OCI-LY1 (cell line): ENCODE results near the gene CD247.
A peak's percentile ranks its signal among the peaks of the same experiment; 100 is the strongest.

Experiments used
- H2AFZ ChIP-seq: fragments of 200-600 bp; sonication (generic), shearing (Covaris generic); 2 replicates; pipeline ENCODE4 v1.6.0; 2014; ENCODE audit warnings: antibody characterized with exemption, mild to moderate bottlenecking, low read length
- H3F3A ChIP-seq: fragments of 200-600 bp; sonication (generic), shearing (Covaris generic); 2 replicates; pipeline ENCODE4 v1.6.0; 2014; ENCODE audit warnings: mild to moderate bottlenecking, antibody characterized with exemption, low read length, moderate library complexity; ENCODE audit not compliant: insufficient read depth
- H3K27ac ChIP-seq: fragments of 200-600 bp; sonication (generic); 2 replicates; pipeline ENCODE4 v1.5.1; 2014; ENCODE audit warnings: low read length, mixed run types, mild to moderate bottlenecking, low read depth; ENCODE audit not compliant: poor library complexity, severe bottlenecking
- H3K27me3 ChIP-seq: fragments of 200-600 bp; sonication (generic); 2 replicates; pipeline ENCODE4 v1.6.0; 2014; ENCODE audit warnings: antibody characterized with exemption, mild to moderate bottlenecking, low read length, moderate library complexity; ENCODE audit not compliant: insufficient read depth
- H3K36me3 ChIP-seq: fragments of 200-600 bp; sonication (generic); 2 replicates; pipeline ENCODE4 v1.6.1; 2014; ENCODE audit warnings: mild to moderate bottlenecking, antibody characterized with exemption, low read length, moderate library complexity, mixed read lengths; ENCODE audit not compliant: insufficient read depth
- H3K4me1 ChIP-seq: fragments of 200-600 bp; sonication (generic); 2 replicates; pipeline ENCODE4 v1.5.1; 2014; ENCODE audit warnings: mild to moderate bottlenecking, low read length, moderate library complexity; ENCODE audit not compliant: insufficient read depth, severe bottlenecking
- H3K4me2 ChIP-seq: fragments of 200-600 bp; sonication (generic), shearing (Covaris generic); 2 replicates; pipeline ENCODE4 v1.6.1; 2014; ENCODE audit warnings: low read length
- H3K4me3 ChIP-seq: fragments of 200-600 bp; sonication (generic); 2 replicates; pipeline ENCODE4 v1.5.1; 2014; ENCODE audit warnings: low read length, low read depth, mild to moderate bottlenecking, mixed read lengths; ENCODE audit not compliant: poor library complexity, severe bottlenecking
- H3K79me2 ChIP-seq: fragments of 200-600 bp; shearing (Covaris generic); 2 replicates; pipeline ENCODE4 v1.6.1; 2016; ENCODE audit warnings: mixed run types, low read length, mixed read lengths; ENCODE audit not compliant: insufficient read depth
- H3K9ac ChIP-seq: fragments of 200-600 bp; sonication (generic), shearing (Covaris generic); 2 replicates; pipeline ENCODE4 v1.6.1; 2014; ENCODE audit warnings: mild to moderate bottlenecking, low read length, mixed read lengths
- H3K9me2 ChIP-seq: fragments of 200-600 bp; sonication (generic), shearing (Covaris generic); 2 replicates; pipeline ENCODE4 v1.6.1; 2014; ENCODE audit warnings: low read depth, mild to moderate bottlenecking, low read length, mixed read lengths
- H3K9me3 ChIP-seq: fragments of 200-600 bp; shearing (Covaris generic); 2 replicates; pipeline ENCODE4 v1.6.1; 2014; ENCODE audit warnings: low read length, mixed read lengths
- H4K20me1 ChIP-seq: fragments of 200-600 bp; sonication (generic), shearing (Covaris generic); 2 replicates; pipeline ENCODE4 v1.6.0; 2016; ENCODE audit warnings: mild to moderate bottlenecking, low read length; ENCODE audit not compliant: insufficient read depth
- CTCF ChIP-seq: fragments of 200-600 bp; sonication (generic), shearing (Covaris generic); IDR thresholded peaks from 2 replicates; pipeline ENCODE4 v1.5.1; 2017; ENCODE audit warnings: mild to moderate bottlenecking, antibody characterized with exemption, low read length, moderate library complexity, mixed read lengths
- EZH2 ChIP-seq: fragments of 200-600 bp; sonication (generic), shearing (Covaris generic); IDR thresholded peaks from 2 replicates; pipeline ENCODE4 v1.8.0; 2017; ENCODE audit warnings: borderline replicate concordance, mixed run types, mild to moderate bottlenecking, antibody characterized with exemption, low read length, moderate library complexity, mixed read lengths

CD247 gene

GRCh38 chr1:167456926-167457325 lies 61.4 kb downstream of the CD247 start:
- Histone ChIP-seq H3K9ac (no peak overlapping the region), H3K27ac (no peak overlapping the region), H4K20me1 (no peaks in the 10 kb centered on the region), H3K36me3 (no peaks in the 10 kb centered on the region), H3K4me2 (no peak overlapping the region), H2AFZ (no peak overlapping the region), H3K79me2 (no peaks in the 10 kb centered on the region), H3F3A (0 out of 2 replicates have a peak, but pooled peaks cover 7% of the 10 kb centered on the region), H3K27me3 (no peaks in the 10 kb centered on the region), H3K9me2 (no peaks in the 10 kb centered on the region), H3K4me1 (peaks cover 30% of the 10 kb centered on the region), H3K9me3 (no peaks in the 10 kb centered on the region), H3K4me3 (no peak overlapping the region)
- TF ChIP-seq EZH2 (no peak), CTCF (no peak)

GRCh38 chr1:167456524-167456923 lies 61.8 kb downstream of the CD247 start:
- Histone ChIP-seq H3K4me3 (no peak overlapping the region), H3K4me2 (no peak overlapping the region)

GRCh38 chr1:167455786-167456446 lies 62.4 kb downstream of the CD247 start:
- no peak for TF ChIP-seq EZH2
- no peak for TF ChIP-seq CTCF
- Histone ChIP-seq H3K36me3 (no peaks in the 10 kb centered on the region), H3K27ac (no peak overlapping the region), H4K20me1 (no peaks in the 10 kb centered on the region), H2AFZ (no peak overlapping the region), H3K9ac (peak overlapping the region; percentile 71), H3F3A (0 out of 2 replicates have a peak, but pooled peaks cover 7% of the 10 kb centered on the region), H3K4me3 (peak overlapping the region; percentile 68), H3K9me2 (no peaks in the 10 kb centered on the region), H3K4me1 (peaks cover 37% of the 10 kb centered on the region), H3K4me2 (peak overlapping the region; percentile 90), H3K27me3 (no peaks in the 10 kb centered on the region), H3K79me2 (no peaks in the 10 kb centered on the region), H3K9me3 (no peaks in the 10 kb centered on the region)

More at GRCh38 chr1:167456524-167456923, 61.8 kb downstream of the CD247 start:
- no peaks in the 10 kb centered on the region for H4K20me1 ChIP-seq
- H3K27ac ChIP-seq: no peak overlapping the region
- peaks cover 31% of the 10 kb centered on the region for H3K4me1 ChIP-seq
- H3K79me2 ChIP-seq: no peaks in the 10 kb centered on the region
- no peaks in the 10 kb centered on the region for H3K27me3 ChIP-seq
- H3K36me3 ChIP-seq: no peaks in the 10 kb centered on the region
- no peaks in the 10 kb centered on the region for H3K9me3 ChIP-seq
- H3K9ac ChIP-seq: no peak overlapping the region; the same call in 1 of the 2 replicates
- H3K9me2 ChIP-seq: no peaks in the 10 kb centered on the region
- TF ChIP-seq EZH2: no peak
- no peak for TF ChIP-seq CTCF
- 0 out of 2 replicates have a peak, but pooled peaks cover 7% of the 10 kb centered on the region for H3F3A ChIP-seq
- H2AFZ ChIP-seq: no peak overlapping the region
